ENCODE results near the gene TTC23L.

TTC23L gene

GRCh38 chr5:34833976-34834793, 4.8 kb upstream of the TTC23L start:
- DNase-seq = no peak

GRCh38 chr5:34834794-34835089, 4.2 kb upstream of the TTC23L start:
- no peak for DNase-seq

GRCh38 chr5:34835664-34836063, 3.3 kb upstream of the TTC23L start:
- DNase-seq = no peak

GRCh38 chr5:34841816-34842215, 2.9 kb downstream of the TTC23L start:
- DNase-seq = no peak

DNA sequence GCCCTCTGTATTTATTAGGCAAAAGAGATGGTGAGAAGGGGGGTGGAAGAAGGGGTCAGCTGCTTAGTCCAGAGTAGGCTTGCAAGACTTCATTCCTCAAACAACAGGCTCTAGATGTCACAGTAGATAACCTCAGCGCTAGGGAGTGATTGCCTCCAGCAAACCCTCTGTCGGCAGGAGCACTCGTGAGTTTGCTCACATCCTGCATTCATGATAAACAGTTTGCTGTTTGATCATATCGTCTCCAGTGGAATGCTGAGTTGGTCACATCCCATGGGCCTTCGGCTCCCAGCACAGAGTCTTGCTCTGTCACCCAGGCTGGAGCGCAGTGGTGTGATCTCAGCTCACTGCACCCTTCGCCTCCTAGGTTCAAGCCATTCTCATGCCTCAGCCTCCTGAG, 3.6 kb downstream of the TTC23L start:
- DNase-seq = no peak

DNA sequence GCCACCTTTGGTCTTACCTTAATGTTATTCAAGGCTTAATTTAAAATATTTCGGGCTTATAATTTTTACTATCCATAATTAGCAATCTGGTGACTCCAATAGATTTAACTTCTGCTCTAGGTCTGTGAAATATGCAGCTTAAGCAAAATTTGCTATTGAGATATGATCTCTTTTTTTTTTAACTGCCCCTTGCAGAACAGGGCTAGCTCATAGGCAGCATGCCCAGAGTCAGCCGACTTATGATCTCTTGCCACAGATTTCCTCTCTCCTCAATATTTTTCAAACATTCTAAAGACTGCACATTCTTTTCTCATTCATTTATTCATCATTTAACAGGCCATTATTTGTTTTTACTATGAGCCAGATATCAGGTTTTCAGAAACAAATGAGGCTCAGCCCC, 4.5 kb downstream of the TTC23L start:
- DNase-seq = no peak

- DNase-seq = no peak
Observed at GRCh38 chr5:34844106-34844505, 5.1 kb downstream of the TTC23L start.

GRCh38 chr5:34844999-34845398, 6.0 kb downstream of the TTC23L start:
- no peak for DNase-seq

- DNase-seq = no peak
Observed at GRCh38 chr5:34847056-34847455, 8.1 kb downstream of the TTC23L start.

- DNase-seq = no peak
Observed at GRCh38 chr5:34847552-34847951, 8.6 kb downstream of the TTC23L start.

DNA sequence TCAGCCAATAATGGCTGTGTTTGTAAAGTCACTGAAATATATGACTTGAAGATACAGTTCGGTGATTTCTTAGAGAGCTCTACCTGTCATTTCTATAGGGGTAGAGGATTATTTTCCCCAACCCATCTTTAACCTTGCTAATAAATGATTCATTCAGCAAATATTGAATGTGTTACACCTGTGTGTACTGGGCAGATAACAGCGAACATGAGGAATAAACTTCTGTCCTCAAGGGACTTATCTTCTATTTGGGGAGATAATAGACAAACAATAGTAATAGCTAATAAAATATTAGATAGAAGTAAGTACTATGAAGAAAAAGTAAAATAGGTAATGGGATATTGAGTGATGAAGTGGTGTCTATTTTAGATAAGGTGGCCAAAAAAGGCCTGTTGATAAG, 9.3 kb downstream of the TTC23L start:
- no peak for DNase-seq

DNA sequence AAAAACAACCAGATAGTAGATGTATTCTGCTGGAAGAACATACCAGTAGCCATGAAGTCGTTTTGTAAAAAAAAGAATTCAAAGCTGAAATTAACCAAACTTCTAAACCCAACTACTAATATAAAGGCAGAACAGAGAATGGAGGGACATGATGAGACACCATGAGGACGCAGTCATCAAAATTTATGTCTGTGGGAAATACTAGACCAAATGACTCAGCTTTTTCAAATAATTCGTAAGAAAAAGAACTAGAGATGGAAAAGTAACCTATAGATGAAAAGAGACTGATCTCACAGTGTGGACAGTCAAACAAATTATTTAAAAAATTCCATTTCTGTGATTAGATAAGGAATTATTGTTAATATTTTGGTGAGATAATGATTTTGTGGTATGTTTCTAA, 10.3 kb downstream of the TTC23L start:
- DNase-seq = no peak

DNA sequence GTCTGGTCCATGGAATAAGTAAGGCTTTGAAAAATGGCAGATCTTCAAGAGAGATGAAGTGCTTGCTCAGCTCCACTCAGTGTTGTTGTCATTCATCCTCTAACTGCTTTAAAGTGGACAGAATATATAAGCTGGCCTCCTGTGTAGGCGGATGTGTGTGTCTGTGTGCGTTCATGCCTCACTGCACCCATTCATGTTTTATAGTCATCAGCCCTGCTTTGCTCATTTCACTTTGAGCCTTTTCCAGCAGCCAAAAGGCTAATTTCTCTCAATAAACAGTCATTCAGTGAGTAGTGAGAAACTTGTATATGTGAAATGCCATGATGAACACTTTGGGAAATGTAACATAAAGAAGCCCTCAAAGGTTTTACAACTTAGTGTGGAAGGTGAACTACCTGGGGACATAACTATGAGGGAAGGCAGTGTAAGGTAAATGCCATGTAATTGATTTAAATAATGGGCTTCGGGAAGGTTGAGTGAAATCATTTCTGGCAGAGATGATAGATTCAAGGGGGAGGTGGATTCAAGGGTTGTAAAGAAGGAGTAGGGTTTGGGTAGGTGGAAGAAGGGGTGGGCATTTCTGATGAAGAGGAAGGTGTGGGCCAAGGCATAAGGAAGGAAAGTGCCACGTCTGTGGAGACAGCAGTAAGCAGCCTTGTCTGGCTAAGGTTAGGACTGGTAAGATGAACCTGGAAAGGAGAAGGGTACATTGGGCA, 15.7 kb downstream of the TTC23L start:
- no peak for DNase-seq

DNA sequence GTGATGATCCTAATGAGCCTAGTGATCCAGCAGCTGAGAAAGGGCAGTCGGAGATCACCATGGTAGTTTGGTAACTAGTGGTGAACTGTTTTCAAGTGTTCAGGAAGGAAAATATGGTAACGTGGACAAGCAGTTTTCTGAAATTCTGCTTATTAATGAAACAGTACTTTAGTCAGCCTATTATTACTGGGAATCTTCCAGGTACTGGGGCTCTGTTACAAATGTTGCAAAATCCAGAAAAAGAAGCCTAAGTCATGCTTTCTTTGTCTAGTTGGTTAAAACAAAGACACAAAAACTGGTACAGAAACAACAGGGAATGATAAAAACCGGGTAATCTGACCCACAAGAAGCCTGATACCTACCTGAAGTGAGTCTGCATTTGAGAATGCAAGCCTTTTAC, 18.2 kb downstream of the TTC23L start:
- no peak for DNase-seq

DNA sequence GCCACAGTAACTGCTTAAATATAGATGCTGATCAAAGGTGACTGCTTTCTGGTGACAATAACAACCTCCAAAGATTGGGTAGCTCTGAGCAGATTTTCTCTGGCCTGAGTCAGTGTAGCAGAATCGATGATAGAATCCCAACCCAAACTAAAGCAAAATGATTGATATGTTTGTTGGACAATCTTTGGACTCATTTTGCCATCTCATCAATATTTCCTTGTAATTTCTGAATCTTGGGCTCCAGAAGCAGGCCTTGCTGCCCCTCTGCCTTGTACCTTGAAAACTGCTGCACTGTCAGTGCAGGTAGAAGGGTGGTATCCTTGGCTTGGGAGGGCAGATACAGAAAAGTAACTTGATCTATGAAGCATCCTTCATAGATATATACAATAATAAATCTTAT, 18.9 kb downstream of the TTC23L start:
- DNase-seq = no peak

- no peak for DNase-seq
Observed at GRCh38 chr5:34858790-34859189, 19.8 kb downstream of the TTC23L start.

DNA sequence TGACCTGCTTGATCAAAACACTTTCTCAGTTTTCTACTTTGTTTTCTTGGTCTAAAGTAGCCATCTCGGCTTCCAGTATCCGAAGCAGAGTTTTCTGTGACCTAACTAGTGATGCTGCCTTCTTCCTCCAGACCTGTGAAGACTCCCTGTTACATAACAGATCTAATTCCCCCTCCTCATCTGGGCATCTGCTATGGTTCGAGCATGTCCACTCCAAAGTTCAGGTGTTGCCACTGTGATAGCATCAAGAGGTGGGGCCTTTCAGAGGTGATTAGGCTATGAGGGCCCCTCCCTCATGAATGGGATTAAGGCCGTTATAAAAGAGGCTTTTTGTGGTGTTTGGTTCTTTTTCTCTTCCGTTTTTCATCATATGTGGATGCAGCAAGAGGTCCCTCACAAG, 20.3 kb downstream of the TTC23L start:
- DNase-seq = no peak

DNA sequence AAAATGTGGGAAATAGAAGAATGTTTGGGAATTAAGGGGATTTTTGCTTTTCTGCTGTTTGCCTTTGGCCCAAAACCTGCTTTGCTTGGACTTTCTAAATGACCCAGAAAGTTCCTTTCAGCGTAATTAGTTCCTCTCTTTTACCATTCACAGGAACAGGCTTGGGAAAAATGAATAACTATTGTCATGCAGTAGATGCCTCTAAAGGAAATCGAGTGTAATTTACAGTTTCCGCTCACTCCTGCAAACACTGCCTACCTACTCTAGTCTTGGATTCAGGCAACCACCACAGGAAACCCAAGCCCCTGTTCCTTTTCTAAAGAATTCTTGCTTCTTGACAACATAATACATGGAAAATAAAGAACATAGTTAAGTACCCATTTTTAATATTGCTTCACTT, 25.0 kb downstream of the TTC23L start:
- no peak for DNase-seq

GRCh38 chr5:34865091-34865490, 26.1 kb downstream of the TTC23L start:
- DNase-seq = no peak

DNA sequence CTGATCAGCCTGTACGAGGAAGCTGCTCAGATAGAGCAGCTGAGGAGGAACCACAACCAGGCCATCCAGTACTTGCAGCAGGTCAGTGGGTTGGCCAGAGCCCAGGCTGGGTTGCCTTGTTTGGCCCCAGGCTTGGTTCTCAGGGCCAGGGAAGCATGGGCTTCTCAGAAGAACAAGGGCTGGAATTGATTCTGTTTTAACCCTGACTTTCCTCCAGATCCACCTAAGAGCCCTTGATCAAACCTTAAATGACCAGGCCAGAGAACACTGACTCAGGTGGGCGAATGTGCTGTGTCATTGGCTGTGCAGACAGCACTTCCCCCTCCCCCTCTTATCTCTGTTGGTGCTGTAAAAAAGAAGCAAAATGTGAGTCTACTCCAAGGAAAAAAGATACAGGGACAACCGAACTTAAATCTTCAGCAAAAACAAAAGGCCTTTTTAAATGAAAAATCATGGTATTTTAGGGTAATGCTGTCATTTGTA, 28.1 kb downstream of the TTC23L start:
- no peak for DNase-seq

DNA sequence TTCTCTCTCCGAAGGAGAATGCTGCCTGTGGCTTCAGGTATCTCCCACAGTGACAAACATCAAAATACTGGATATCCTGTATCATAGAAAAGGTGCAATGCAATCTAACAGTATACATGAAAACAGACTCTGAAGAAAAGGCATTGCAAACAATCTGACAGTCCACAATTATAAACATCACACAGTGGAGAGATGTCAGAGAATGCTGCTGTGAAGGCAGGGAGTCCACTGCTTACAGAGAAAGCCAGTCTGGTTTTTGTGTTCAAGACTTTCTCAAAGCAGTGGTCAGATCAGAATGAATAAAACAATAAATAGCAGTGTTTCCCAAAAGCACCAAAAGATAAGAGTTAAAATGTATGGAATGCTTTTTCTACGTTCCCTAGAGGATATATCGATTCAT, 28.7 kb downstream of the TTC23L start:
- no peak for DNase-seq

DNA sequence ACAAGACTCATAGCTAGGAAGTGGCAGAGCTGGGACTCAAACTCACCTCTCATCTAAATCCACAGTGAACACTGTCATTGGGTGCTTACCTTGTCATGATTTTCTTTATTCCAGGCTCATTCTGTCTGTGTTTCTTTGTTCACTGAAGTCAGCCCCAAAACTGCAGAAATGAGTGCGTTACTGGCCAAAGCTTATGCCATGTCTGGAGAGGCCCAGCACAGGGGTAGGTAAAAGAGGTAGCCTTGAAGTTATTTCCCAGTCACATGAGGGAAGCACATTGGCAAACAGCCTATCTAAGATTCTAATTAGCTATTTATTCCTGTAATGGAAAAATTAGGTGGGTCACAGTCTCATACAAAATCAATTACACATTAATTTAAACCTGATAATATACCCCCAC, 29.8 kb downstream of the TTC23L start:
- no peak for DNase-seq

GRCh38 chr5:34869256-34869655, 30.3 kb downstream of the TTC23L start:
- no peak for DNase-seq

- no peak for DNase-seq
Observed at GRCh38 chr5:34870382-34870781, 31.4 kb downstream of the TTC23L start.

DNA sequence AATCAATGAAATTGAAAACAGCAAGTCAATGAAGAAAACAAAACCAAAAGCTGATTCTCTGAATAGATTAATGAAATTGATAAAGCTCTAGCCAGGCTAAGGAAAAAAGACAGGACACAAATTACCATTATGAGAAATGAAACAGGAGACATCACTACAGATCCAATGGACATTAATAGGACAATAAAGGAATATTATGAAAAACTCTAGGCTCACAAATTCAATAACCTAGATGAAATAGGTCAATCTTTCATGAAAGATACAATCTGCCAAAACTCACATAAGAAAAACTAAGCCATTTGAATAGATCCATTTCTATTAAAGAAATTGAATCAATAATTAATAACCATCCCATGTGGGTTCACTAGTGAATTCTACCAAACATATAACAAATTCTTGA, 37.3 kb downstream of the TTC23L start:
- DNase-seq = no peak

All from activated T-cell treated with anti-CD3 and anti-CD28 coated beads, Interleukin-2, amount 50 U/mL, for 1 hour (primary cell).